NCI-H2196 (cell line): ENCODE results near the gene MST1.
"Not testable (repeated sequence)": the region's sequence is repeated elsewhere in the genome, so short reads cannot be mapped to it uniquely, and the experiment has no call there.

Experiments used
- DNase-seq: peaks from one replicate; lab custom pipeline; 2025; ENCODE audit not compliant: unreplicated experiment; lab: John Stamatoyannopoulos, UW

The MST1 gene

GRCh38 chr3:49701388-49702077 lies 12.3 kb upstream of the MST1 start:
- no peak for DNase-seq

DNA sequence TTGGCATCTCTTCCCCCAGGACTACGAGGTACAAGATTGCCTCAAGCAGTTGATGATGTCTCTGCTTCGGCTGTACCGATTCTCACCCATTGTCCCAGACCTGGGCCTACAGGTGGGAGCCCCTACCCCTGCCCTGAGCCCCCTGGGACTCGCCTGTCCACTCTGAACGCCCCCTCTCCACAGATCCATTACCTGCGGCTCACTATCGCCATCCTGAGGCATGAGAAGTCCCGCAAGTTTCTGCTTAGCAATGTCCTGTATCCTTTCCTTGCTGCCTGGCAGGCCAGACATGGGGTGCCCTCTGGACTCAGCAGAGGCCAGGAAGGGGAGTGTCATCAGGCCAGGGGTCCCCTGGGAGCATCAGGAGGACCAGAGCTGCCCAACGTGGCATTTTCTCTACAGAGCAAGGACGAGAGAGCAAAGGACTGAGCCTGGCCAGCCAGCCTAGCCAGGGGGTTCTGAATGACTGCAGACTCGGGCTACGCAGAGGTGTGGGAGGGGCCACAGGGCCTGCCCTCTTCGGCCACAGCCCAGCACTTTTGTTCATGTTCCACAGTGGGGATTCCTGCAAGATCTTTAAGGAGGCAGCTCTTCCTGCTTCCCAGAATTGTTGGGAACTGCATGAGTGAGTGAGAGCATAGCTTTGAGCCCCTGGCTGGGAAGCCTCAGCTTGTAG lies 11.3 kb upstream of the MST1 start:
- no peak for DNase-seq

- DNase-seq = no peak
Measured at GRCh38 chr3:49700014-49700413, 10.7 kb upstream of the MST1 start.

- no peak for DNase-seq
Measured at GRCh38 chr3:49699281-49699979, 10.2 kb upstream of the MST1 start.

DNA sequence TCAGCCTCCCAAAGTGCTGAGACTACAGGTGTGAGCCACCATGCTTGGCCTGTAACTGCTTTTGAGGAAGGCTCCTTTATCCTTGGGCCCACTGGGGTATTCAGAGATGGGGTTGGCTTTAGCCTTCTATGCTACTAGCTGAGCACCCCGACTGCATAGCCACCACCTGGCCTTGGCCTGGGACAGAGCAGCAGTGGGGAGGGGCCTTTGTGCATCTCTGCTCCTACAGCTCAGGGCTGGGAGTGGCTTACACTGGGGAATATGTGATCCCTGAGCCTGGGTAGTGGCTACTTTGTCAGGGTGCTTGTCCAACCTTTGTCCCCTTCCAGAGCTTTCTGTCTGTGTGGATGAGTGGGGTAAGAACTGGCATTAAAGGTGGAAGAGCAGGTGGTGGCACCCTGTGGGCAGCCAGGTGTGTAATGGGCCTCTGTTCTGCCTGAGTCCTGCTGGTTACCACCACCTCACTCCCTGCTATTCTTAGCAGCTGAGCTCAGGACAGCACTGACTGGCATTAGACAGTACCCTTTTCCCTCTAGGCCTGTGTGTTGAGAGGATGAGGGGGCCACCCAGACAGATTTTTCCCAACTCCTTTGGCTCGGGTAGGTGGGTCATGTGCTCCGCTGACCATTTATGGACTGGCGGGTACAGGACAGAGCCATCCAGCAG lies 6.2 kb upstream of the MST1 start:
- DNase-seq = not testable (repeated sequence)

GRCh38 chr3:49694409-49695070 lies 5.3 kb upstream of the MST1 start:
- DNase-seq = not testable (repeated sequence)

DNA sequence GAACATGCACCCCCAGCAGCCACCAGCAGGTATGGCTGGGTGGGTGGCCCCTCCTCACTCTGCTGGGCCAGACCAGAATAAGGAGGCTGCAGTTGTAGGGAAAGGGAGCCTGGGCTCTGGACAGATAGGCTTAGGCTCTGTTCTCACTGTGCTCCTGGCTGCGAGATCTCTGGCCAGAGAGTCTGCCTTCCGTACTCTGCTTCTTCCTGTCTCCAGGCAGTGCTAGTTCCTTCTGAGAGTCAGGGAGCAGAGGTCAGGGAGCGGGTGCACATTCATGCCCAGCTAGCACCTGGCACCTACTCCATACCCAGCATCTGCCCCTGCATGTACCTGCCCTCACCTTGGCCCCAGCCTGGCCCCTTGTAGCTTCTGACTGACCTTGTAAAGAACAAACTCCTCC lies 2.2 kb upstream of the MST1 start:
- DNase-seq = not testable (repeated sequence)

- DNase-seq = not testable (repeated sequence)
Measured at GRCh38 chr3:49690856-49691255, 1.6 kb upstream of the MST1 start.

DNA sequence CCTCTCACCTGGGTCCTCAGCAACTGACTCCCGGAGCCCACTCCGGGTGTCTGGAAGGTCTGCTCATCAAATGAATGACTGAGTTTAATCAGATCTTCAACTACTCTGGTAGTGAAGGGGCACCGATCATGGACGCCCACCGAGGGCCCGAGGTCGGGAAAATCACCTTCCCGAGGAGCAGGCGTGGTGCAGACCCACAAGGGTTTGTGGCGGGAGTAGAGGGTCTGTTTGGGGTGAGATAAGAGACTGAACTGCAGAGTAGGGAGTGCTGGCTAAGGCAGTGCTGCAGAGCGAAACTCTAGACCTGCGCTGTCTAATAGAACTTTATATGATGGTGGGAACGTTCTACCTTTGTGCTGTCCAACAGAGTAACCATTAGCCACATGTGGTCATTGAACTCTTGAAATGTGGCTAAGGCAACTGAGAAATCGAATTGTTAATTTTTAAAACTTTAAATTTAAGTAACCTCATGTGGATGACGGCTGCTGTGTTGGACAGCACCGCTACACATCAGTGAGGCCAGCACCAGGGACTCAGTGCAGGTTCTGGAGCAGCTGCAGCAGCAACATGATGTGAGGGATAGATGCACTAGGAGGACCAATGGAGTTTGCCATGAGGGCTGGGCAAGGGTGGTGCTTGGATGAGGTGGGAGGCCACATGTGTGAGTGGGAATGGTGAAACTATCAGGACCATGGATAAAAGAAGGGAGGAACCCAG lies 792 bp upstream of the MST1 start:
- DNase-seq = not testable (repeated sequence)

- DNase-seq = not testable (repeated sequence)
Measured at GRCh38 chr3:49688338-49689045, 782 bp downstream of the MST1 start.

DNA sequence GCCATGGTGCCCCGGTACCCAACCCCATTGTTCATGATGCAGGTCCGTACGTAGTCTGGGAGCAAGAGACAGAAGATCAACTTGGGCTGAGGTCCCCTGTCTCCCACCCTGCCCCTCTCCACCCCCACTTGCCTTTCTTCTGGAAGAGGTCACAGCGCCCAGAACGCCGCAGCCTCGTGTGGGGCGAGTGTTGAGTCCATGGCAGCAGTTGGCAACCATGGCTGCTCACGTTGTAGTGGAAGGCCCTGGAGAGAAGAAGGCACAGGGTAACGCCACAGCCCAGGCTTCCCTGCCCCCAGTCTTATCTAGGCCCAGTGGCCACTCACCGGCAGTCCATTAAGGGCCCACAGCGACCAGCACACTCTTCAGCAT lies 1.9 kb downstream of the MST1 start:
- not testable (repeated sequence) for DNase-seq

DNA sequence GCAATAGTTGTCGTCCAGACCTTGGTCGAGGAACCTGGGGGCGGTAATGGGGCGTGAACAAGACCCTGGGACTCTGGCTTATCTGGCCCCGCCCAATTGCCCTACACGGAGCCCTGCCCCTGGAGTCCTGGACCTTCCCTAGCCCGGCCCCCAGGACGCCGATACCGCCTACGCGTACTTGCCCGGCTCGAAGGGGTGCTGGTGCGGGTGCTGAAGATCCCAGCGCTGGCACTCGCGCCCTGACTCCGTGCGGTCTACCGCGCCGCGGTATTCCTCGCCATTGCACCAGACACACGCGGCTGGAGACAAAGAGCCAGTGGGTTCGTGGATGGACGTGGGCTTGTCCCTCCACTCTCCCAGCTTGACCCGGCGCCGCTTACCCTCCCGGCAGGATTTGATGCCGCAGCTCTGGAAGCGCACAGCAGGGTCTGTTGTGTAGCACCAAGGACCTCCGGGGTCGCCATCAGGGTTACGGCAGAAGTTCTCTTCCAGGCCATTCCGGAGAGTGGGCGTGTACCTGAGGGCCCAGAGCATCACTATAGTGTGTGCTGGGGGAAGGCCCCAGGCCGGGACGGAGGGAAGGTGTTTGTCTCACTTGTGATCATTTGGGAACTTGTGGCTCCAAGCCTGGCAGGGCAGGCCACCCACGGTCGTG lies 2.4 kb downstream of the MST1 start:
- not testable (repeated sequence) for DNase-seq

DNA sequence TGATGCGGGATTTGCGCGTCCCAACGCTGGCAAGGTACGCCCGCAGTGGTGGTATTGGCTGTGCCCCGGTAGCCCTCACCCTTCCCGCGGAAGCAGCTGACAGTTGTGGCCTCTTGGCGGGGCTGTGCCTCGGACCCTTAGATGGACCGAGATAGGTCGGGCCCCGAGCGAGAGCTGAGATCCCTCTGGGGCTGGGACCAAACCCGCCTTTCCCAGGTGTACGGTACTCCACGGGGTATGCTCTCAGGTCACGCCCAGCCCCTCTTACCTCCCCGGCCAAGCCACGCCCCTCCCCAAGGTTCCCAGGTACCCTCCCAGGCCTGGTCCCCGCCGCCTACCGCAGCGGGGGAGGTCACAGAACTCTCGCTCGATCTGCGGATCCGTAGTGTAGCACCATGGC lies 2.9 kb downstream of the MST1 start:
- DNase-seq = not testable (repeated sequence)

GRCh38 chr3:49685846-49686245 lies 3.4 kb downstream of the MST1 start:
- not testable (repeated sequence) for DNase-seq

DNA sequence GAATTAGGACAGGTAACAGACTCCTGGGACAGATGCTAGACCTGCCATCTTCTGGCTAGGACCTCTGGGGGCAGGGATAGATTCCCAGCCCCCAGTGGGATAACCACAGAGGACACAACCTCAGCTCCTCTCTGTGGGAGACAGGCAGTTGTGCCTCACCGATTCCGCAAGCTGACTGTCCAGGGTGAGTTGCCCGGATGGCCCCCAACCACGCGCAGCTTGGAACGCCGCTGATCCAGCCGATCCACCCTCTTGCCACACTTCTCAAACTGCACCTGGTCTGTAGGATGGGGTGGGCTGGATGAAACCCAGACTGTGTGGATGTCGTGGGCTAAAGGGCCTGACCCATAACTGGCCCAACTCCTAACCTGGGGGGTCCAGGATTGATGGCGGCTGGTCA lies 4.2 kb downstream of the MST1 start:
- not testable (repeated sequence) for DNase-seq

GRCh38 chr3:49684453-49684852 lies 4.8 kb downstream of the MST1 start:
- DNase-seq = not testable (repeated sequence)

GRCh38 chr3:49683162-49683561 lies 6.1 kb downstream of the MST1 start:
- no peak for DNase-seq

- DNase-seq = no peak
Measured at GRCh38 chr3:49681543-49681942, 7.7 kb downstream of the MST1 start.

DNA sequence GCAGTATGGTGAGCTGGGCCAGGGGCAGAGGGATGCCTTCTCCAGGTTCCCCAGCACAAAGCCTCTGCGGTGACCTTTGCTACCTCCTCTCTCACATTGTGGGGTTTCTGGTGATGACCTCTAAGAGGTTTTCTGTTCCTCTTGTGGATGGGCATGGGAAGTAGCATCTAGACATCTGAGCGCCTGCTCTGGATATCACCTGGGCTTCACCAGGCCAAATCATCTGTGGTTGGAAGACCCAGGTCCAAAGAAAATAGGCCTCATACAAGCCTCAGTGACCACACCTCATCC lies 8.1 kb downstream of the MST1 start:
- DNase-seq = no peak
